VCaP (cell line): ENCODE results near the gene DDR2.
"Not testable (repeated sequence)": the region's sequence is repeated elsewhere in the genome, so short reads cannot be mapped to it uniquely, and the experiment has no call there.

Experiments
- H3K27ac ChIP-seq: fragments of 450-650 bp; 2 replicates; pipeline ENCODE4 v1.5.1; 2017
- CTCF ChIP-seq: fragments of 450-650 bp; conservative IDR thresholded peaks from 2 replicates; pipeline ENCODE4 v1.5.1; 2017; ENCODE audit warnings: mild to moderate bottlenecking, moderate library complexity

The DDR2 gene

GRCh38 chr1:162796617-162797279 is 164.5 kb downstream of the DDR2 start:
- not testable (repeated sequence) for H3K27ac ChIP-seq

- H3K27ac ChIP-seq = not testable (repeated sequence)
- TF ChIP-seq CTCF = peak; percentile 85
Measured at GRCh38 chr1:162799995-162800830, 167.9 kb downstream of the DDR2 start.

- not testable (repeated sequence) for H3K27ac ChIP-seq
Measured at GRCh38 chr1:162807503-162807902, 175.2 kb downstream of the DDR2 start.

- H3K27ac ChIP-seq = not testable (repeated sequence)
Measured at GRCh38 chr1:162812357-162812756, 180.1 kb downstream of the DDR2 start.

- not testable (repeated sequence) for H3K27ac ChIP-seq
Measured at GRCh38 chr1:162818136-162818535, 185.9 kb downstream of the DDR2 start.

- H3K27ac ChIP-seq = not testable (repeated sequence)
Measured at GRCh38 chr1:162818666-162819065, 186.4 kb downstream of the DDR2 start.

GRCh38 chr1:162822391-162823200 is 190.3 kb downstream of the DDR2 start:
- no peak overlapping the region for H3K27ac ChIP-seq
- 0 out of 2 replicates have a peak, but pooled peaks have one; percentile 10 for TF ChIP-seq CTCF

GRCh38 chr1:162823231-162823630 is 191.0 kb downstream of the DDR2 start:
- TF ChIP-seq CTCF = no peak
- H3K27ac ChIP-seq = no peak overlapping the region

- TF ChIP-seq CTCF = no peak
- H3K27ac ChIP-seq = no peak overlapping the region
Measured at GRCh38 chr1:162823771-162824525, 191.7 kb downstream of the DDR2 start.

- no peak overlapping the region for H3K27ac ChIP-seq
Measured at GRCh38 chr1:162829268-162829667, 197.0 kb downstream of the DDR2 start.

More at GRCh38 chr1:162829268-162829667, 197.0 kb downstream of the DDR2 start:
- no peak for TF ChIP-seq CTCF
